Karpas-422 (cell line): Measurements from ENCODE around the gene CALY. TPM values are rescaled to one million over a fixed set of nuclear protein-coding genes. Genes with fewer than 3 reads are reported as not detected.

Source experiments
- DNase-seq: peaks from one replicate; pipeline ENCODE4 v3.0.0-alpha.2; 2015
- H2AFZ ChIP-seq: fragments of 200-600 bp; sonication (generic); 2 replicates; pipeline ENCODE4 v1.6.1; 2014; ENCODE audit warnings: antibody characterized with exemption, low read length, mixed read lengths
- H3K27ac ChIP-seq: fragments of 200-600 bp; sonication (generic); 2 replicates; pipeline ENCODE4 v1.5.1; 2014; ENCODE audit warnings: mild to moderate bottlenecking, low read length, moderate library complexity
- H3K27me3 ChIP-seq: fragments of 200-600 bp; sonication (generic); 2 replicates; pipeline ENCODE4 v1.6.1; 2014; ENCODE audit warnings: low read length, mixed read lengths
- H3K36me3 ChIP-seq: fragments of 200-600 bp; sonication (generic); 2 replicates; pipeline ENCODE4 v1.6.1; 2014; ENCODE audit warnings: low read length, mixed read lengths; ENCODE audit not compliant: insufficient read depth
- H3K4me1 ChIP-seq: fragments of 200-600 bp; sonication (generic); 2 replicates; pipeline ENCODE4 v1.6.1; 2014; ENCODE audit warnings: mild to moderate bottlenecking, low read length, mixed read lengths
- H3K4me2 ChIP-seq: fragments of 200-600 bp; sonication (generic); 2 replicates; pipeline ENCODE4 v1.6.1; 2014; ENCODE audit warnings: low read length, low read depth, mild to moderate bottlenecking; ENCODE audit not compliant: poor library complexity, severe bottlenecking
- H3K4me3 ChIP-seq: fragments of 200-600 bp; sonication (generic); 2 replicates; pipeline ENCODE4 v1.5.1; 2014; ENCODE audit warnings: mild to moderate bottlenecking, antibody characterized with exemption, low read length, mixed read lengths
- H3K79me2 ChIP-seq: fragments of 200-600 bp; sonication (generic); 2 replicates; pipeline ENCODE4 v1.6.1; 2014; ENCODE audit warnings: mild to moderate bottlenecking, low read length, mixed read lengths
- H3K9ac ChIP-seq: fragments of 200-600 bp; sonication (generic); 2 replicates; pipeline ENCODE4 v1.6.0; 2014; ENCODE audit warnings: low read length
- H3K9me2 ChIP-seq: fragments of 200-600 bp; sonication (generic), shearing (Covaris generic); replicated peaks from 2 replicates; pipeline ENCODE4 v1.6.0; 2014; ENCODE audit warnings: mild to moderate bottlenecking, low read length, moderate library complexity; ENCODE audit not compliant: insufficient read depth
- H3K9me3 ChIP-seq: fragments of 300-700, 200-600 bp; sonication (generic); 2 replicates; pipeline ENCODE4 v1.6.1; 2014; ENCODE audit warnings: low read length, mixed read lengths
- H4K20me1 ChIP-seq: fragments of 200-600 bp; sonication (generic); 2 replicates; pipeline ENCODE4 v1.6.1; 2014; ENCODE audit warnings: mild to moderate bottlenecking, antibody characterized with exemption, low read length, low read depth; ENCODE audit not compliant: insufficient read depth
- total RNA-seq: library from RNA; depleted of rRNA; stranded (reverse); fragments of >200 nt; shearing (Covaris generic); gene quantifications from 2 replicates; pipeline ENCODE4 v1.2.3, GENCODE V29; 2014; ENCODE audit warnings: low replicate concordance

CALY gene
- total RNA-seq, 1 experiment from 2014 or later: not detected

GRCh38 chr10:133361773-133362441 lies 25.2 kb upstream of the CALY start:
- Histone ChIP-seq H2AFZ (no peak overlapping the region), H3K4me2 (no peak overlapping the region), H3K9me2 (no peaks in the 10 kb centered on the region), H3K27ac (no peak overlapping the region), H3K4me3 (no peak overlapping the region), H3K79me2 (no peaks in the 10 kb centered on the region), H3K36me3 (no peaks in the 10 kb centered on the region), H3K9ac (no peak overlapping the region), H3K9me3 (no peaks in the 10 kb centered on the region), H4K20me1 (no peaks in the 10 kb centered on the region), H3K4me1 (peaks cover 5% of the 10 kb centered on the region; the same call in 1 of the 2 replicates), H3K27me3 (no peaks in the 10 kb centered on the region)
- no peak for DNase-seq

- Histone ChIP-seq H4K20me1 (no peaks in the 10 kb centered on the region), H3K27ac (no peak overlapping the region), H3K9ac (no peak overlapping the region), H3K79me2 (no peaks in the 10 kb centered on the region), H3K36me3 (no peaks in the 10 kb centered on the region), H3K9me2 (no peaks in the 10 kb centered on the region), H3K27me3 (no peaks in the 10 kb centered on the region), H3K4me3 (no peak overlapping the region), H2AFZ (no peak overlapping the region), H3K9me3 (no peaks in the 10 kb centered on the region), H3K4me2 (no peak overlapping the region), H3K4me1 (peaks cover 5% of the 10 kb centered on the region; the same call in 1 of the 2 replicates)
- DNase-seq: no peak
Observed at GRCh38 chr10:133361227-133361626, 24.5 kb upstream of the CALY start.

GRCh38 chr10:133359972-133360610 lies 23.4 kb upstream of the CALY start:
- H3K4me3 ChIP-seq: no peak overlapping the region
- peaks cover 5% of the 10 kb centered on the region; the same call in 1 of the 2 replicates for H3K4me1 ChIP-seq
- no peaks in the 10 kb centered on the region for H3K9me3 ChIP-seq
- H3K4me2 ChIP-seq: no peak overlapping the region
- no peak overlapping the region for H3K9ac ChIP-seq
- H4K20me1 ChIP-seq: no peaks in the 10 kb centered on the region
- H3K79me2 ChIP-seq: no peaks in the 10 kb centered on the region
- no peaks in the 10 kb centered on the region for H3K27me3 ChIP-seq
- H3K9me2 ChIP-seq: no peaks in the 10 kb centered on the region
- no peaks in the 10 kb centered on the region for H3K36me3 ChIP-seq
- no peak for DNase-seq
- H3K27ac ChIP-seq: no peak overlapping the region
- H2AFZ ChIP-seq: no peak overlapping the region

GRCh38 chr10:133359554-133359971 lies 22.9 kb upstream of the CALY start:
- peaks cover 5% of the 10 kb centered on the region; the same call in 1 of the 2 replicates for H3K4me1 ChIP-seq
- H3K27me3 ChIP-seq: no peaks in the 10 kb centered on the region
- H4K20me1 ChIP-seq: no peaks in the 10 kb centered on the region
- no peak for DNase-seq
- no peak overlapping the region for H3K4me2 ChIP-seq
- H3K36me3 ChIP-seq: no peaks in the 10 kb centered on the region
- H3K9me3 ChIP-seq: no peaks in the 10 kb centered on the region
- no peaks in the 10 kb centered on the region for H3K9me2 ChIP-seq
- no peak overlapping the region for H2AFZ ChIP-seq
- H3K27ac ChIP-seq: no peak overlapping the region
- no peak overlapping the region for H3K9ac ChIP-seq
- no peaks in the 10 kb centered on the region for H3K79me2 ChIP-seq
- no peak overlapping the region for H3K4me3 ChIP-seq

GRCh38 chr10:133358925-133359310 lies 22.2 kb upstream of the CALY start:
- Histone ChIP-seq H3K9me2 (no peaks in the 10 kb centered on the region), H3K4me2 (no peak overlapping the region), H3K79me2 (no peaks in the 10 kb centered on the region), H2AFZ (no peak overlapping the region), H4K20me1 (no peaks in the 10 kb centered on the region), H3K27me3 (no peaks in the 10 kb centered on the region), H3K9ac (no peak overlapping the region), H3K36me3 (no peaks in the 10 kb centered on the region), H3K27ac (no peak overlapping the region), H3K4me3 (no peak overlapping the region), H3K4me1 (peaks cover 5% of the 10 kb centered on the region; the same call in 1 of the 2 replicates), H3K9me3 (no peaks in the 10 kb centered on the region)
- no peak for DNase-seq

GRCh38 chr10:133358162-133358924 lies 21.6 kb upstream of the CALY start:
- Histone ChIP-seq H3K9ac (no peak overlapping the region), H3K9me2 (no peaks in the 10 kb centered on the region), H3K27me3 (no peaks in the 10 kb centered on the region), H2AFZ (no peak overlapping the region), H3K4me1 (peaks cover 5% of the 10 kb centered on the region; the same call in 1 of the 2 replicates), H3K4me2 (no peak overlapping the region), H3K4me3 (no peak overlapping the region), H3K27ac (no peak overlapping the region), H3K9me3 (no peaks in the 10 kb centered on the region), H3K79me2 (no peaks in the 10 kb centered on the region), H4K20me1 (no peaks in the 10 kb centered on the region), H3K36me3 (no peaks in the 10 kb centered on the region)
- no peak for DNase-seq

GRCh38 chr10:133357285-133358161 lies 20.8 kb upstream of the CALY start, which contains the start of gene FUOM:
Gene FUOM, minus strand, starts transcription at chr10:133358019. Its CDS starts 12 bp downstream, at chr10:133358007.
- Histone ChIP-seq H3K36me3 (no peaks in the 10 kb centered on the region), H3K79me2 (no peaks in the 10 kb centered on the region), H3K9me3 (no peaks in the 10 kb centered on the region), H3K27ac (no peak within 1 kb of the TSS), H2AFZ (no peak within 1 kb of the TSS), H3K4me3 (no peak within 1 kb of the TSS), H3K4me1 (peaks cover 5% of the 10 kb centered on the region; the same call in 1 of the 2 replicates), H3K9me2 (no peaks in the 10 kb centered on the region), H3K9ac (no peak within 1 kb of the TSS), H4K20me1 (no peaks in the 10 kb centered on the region), H3K27me3 (no peaks in the 10 kb centered on the region), H3K4me2 (peak within 1 kb of the TSS; percentile 7)
- peak; percentile 47 for DNase-seq
